ENCODE results near the gene KRTAP12-2.
A peak's percentile ranks its signal among the peaks of the same experiment; 100 is the strongest.
"Not testable (repeated sequence)": the region's sequence is repeated elsewhere in the genome, so short reads cannot be mapped to it uniquely, and the experiment has no call there.

KRTAP12-2 gene

GRCh38 chr21:44684077-44684476 lies 17.4 kb upstream of the KRTAP12-2 start:
- no peak for DNase-seq (ENCODE audit: low read depth in 3 of 3)

GRCh38 chr21:44682580-44683151 lies 15.9 kb upstream of the KRTAP12-2 start:
- no peak for DNase-seq (ENCODE audit: low read depth in 3 of 3)

DNA sequence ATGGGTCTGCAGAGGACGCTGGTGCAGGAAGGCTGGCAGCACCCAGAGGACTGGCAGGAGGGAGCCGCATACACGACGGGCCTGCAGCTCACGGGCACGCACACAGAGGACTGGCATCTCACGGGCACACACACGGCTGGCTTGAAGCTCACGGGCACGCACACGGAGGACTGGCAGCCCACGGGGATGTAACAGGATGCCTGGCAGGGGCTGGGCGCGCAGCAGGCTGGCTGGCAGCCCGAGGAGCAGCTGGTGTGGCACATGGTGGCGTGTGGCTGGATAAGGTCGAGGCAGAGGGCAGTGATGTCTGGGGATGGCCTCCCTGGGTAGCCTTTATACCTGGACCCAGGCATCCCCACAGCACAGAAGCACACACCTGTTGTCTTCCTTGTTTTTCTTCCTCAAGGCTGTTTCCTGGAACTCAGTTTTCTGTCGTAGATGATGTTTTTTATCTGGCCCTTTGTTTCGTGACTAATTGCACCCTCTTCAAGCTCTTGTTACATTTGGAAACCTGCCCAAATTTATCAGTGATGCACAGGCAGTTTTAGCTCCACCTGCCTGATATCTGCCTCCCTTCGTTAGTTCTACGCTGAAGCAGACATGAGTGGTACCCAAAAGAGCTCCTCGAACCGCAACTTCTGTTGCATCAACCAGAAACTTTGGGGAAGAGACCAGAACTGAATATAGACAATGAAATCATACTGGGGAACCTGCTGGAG lies 15.3 kb upstream of the KRTAP12-2 start, which contains the start of gene KRTAP12-1:
Gene KRTAP12-1 (minus strand): TSS at position 303 of the 719 bp plus-strand sequence. CDS start 40 bp downstream, at position 263.
- no peak for DNase-seq (ENCODE audit: low read depth in 3 of 3)

- no peak for DNase-seq (ENCODE audit: low read depth in 3 of 3)
Observed at GRCh38 chr21:44681152-44681551, 14.4 kb upstream of the KRTAP12-2 start.

GRCh38 chr21:44677881-44678280 lies 11.2 kb upstream of the KRTAP12-2 start:
- no peak for DNase-seq (ENCODE audit: low read depth in 3 of 3)

DNA sequence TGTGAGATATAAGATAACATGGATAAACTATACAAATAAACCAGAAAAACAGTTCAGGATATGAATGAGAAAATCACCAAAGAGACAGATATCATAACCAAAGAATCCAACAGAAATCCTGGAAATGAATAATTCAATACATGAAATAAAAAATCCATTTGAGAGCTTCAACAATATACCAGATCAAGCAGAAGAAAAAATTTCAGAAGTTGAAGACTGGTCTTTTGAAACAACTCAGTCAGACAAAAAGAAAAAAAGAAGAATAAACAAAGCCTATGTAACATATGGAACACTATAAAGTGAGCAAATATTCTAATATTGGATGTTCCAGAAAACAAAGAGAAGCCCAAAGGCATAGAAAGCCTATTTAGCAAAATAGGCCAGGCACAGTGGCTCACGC lies 5.2 kb upstream of the KRTAP12-2 start:
- no peak for DNase-seq (ENCODE audit: low read depth in 3 of 3)

- no peak for DNase-seq (ENCODE audit: low read depth in 3 of 3)
Observed at GRCh38 chr21:44670642-44671432, 4.1 kb upstream of the KRTAP12-2 start.

GRCh38 chr21:44667612-44668011 lies 885 bp upstream of the KRTAP12-2 start:
- no peak for DNase-seq (ENCODE audit: low read depth in 3 of 3)

DNA sequence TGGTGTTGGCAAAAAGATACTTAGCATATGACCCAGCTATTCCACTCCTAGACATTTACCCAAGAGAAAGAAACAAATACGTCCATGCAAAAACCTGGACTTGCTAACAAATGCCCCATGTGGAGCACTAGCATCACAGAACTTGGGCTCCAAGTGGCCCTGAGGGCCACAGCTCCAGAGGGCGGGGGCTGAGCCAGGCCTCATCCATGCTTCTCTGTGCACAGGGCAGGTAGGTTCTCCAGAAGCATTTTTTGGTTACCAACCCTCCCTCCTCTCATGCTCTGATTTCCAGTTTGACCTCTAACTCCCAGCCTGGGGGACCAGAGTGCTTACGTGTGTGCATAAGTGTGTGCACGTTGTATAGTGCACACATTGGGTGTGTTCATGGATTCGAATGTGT lies 2.0 kb downstream of the KRTAP12-2 start:
- no peak for DNase-seq (ENCODE audit: low read depth in 3 of 3)

- DNase-seq (ENCODE audit: low read depth in 3 of 3) = not testable (repeated sequence)
Observed at GRCh38 chr21:44661567-44661966, 5.2 kb downstream of the KRTAP12-2 start.

GRCh38 chr21:44658913-44659595 lies 7.7 kb downstream of the KRTAP12-2 start:
- no peak for DNase-seq (ENCODE audit: low read depth in 3 of 3)

DNA sequence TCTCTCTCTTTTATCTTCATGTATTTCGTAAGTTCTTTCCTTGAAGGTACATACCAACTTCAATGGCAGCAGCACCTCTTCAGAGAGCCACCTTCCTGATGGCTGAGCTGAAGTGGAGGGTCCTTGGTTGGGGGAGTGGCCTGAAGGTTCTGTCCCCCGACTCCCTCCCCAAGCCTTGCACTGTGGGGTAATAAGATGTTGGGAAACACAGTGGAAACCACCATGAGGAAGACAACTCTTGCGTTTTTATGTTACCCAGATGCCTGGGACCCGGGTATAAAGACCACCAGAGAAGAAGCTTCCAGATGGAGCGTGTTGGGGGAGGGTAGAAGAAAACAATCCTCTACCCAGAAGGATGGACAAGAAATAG lies 8.2 kb downstream of the KRTAP12-2 start:
- no peak for DNase-seq (ENCODE audit: low read depth in 3 of 3)

GRCh38 chr21:44657635-44658540 lies 8.8 kb downstream of the KRTAP12-2 start, which contains the start of gene KRTAP12-3:
KRTAP12-3 (plus strand) TSS chr21:44657932; CDS start chr21:44657980, 48 bp downstream.
- DNase-seq (ENCODE audit: low read depth in 3 of 3) = no peak

- DNase-seq (ENCODE audit: low read depth in 3 of 3) = no peak
Observed at GRCh38 chr21:44656868-44657267, 9.9 kb downstream of the KRTAP12-2 start.

GRCh38 chr21:44654576-44655175 lies 12.1 kb downstream of the KRTAP12-2 start, which contains the start of gene KRTAP12-4:
KRTAP12-4 (minus strand) TSS chr21:44654659; CDS start chr21:44654614, 45 bp downstream.
- DNase-seq (ENCODE audit: low read depth in 3 of 3) = no peak

- DNase-seq (ENCODE audit: low read depth in 3 of 3) = peak in 1 of 3 experiments; percentile 21
Observed at GRCh38 chr21:44653656-44654575, 12.8 kb downstream of the KRTAP12-2 start.

- DNase-seq (ENCODE audit: low read depth in 3 of 3) = no peak
Observed at GRCh38 chr21:44653123-44653522, 13.6 kb downstream of the KRTAP12-2 start.

DNA sequence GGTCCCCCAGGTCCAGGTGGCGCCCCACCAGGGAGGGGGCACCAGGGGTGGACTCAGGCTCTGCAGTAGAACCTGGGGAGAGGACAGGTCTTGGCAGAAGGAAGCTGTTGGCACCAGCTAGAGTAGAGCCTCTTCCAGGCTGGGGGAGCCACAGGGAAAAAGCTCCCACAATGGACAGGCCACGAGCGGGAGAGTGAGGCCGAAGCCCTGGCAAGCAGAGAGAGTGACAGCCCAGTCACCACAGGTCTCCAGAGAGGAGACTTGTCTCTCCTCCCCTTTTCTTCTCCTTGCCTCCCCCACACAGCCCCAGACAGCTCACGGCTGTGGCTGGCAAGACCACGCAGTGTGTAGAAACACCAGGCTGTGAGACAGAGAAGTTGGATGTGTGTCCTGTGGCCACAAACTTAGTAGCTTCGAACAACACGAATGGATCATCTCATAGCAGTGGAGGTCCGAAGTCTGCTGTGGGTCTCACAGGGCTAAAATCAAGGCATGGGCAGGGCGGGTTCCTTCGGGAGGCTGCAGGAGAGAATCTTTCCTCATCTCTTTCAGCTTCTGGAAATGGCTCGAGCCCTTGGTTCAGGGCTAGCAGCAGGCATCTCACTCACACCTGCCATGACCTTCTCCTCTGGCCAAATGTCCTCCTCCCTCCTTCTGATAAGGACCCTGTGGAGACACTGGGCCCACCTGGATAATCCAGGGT lies 15.6 kb downstream of the KRTAP12-2 start:
- DNase-seq (ENCODE audit: low read depth in 3 of 3) = no peak

Measured in stimulated activated CD4-positive, alpha-beta T cell treated with anti-CD3 and anti-CD28 coated beads, TNF-alpha, amount 100 ng/mL, for 4 hours (primary cell).